Lower leg skin (tissue), 3 donors: ENCODE measurements around the gene AGRP.

Experiments
- POLR2A ChIP-seq, 2 donors: fragments of 450-650 bp; IDR thresholded peaks; one replicate each; pipeline ENCODE4 v1.6.1; 2016 to 2017; ENCODE audit warnings: antibody characterized with exemption in 2 of 2, mild to moderate bottlenecking in 1 of 2, moderate library complexity in 1 of 2
- TF ChIP-seq, protein P1 (sequence below), 3 donors: fragments of 450-650 bp; IDR thresholded peaks; one replicate each; pipeline ENCODE4 v1.5.1; 2016; ENCODE audit warnings: antibody characterized with exemption in 3 of 3, mild to moderate bottlenecking in 3 of 3, moderate library complexity in 2 of 3

DNA sequence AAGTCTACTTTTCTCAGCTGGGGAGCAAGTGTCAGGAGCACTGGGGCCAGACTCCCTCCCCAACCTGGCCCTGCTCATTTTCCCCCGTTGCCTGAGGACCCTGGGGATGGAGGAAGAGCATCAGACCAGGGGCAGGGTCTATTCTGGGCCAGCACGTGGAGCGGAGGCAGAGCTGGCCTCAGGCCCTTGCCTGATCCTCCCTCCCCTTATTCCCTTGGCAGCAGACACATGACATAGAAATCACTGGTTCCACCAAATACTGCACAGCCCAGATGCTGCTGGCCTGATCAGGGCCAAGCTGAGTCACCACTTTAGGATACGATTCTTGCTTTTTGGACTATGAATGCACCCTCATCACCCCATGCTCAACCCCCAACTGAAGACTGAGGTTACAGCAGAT is 15.8 kb upstream of the AGRP start:
- TF ChIP-seq, protein P1, sequence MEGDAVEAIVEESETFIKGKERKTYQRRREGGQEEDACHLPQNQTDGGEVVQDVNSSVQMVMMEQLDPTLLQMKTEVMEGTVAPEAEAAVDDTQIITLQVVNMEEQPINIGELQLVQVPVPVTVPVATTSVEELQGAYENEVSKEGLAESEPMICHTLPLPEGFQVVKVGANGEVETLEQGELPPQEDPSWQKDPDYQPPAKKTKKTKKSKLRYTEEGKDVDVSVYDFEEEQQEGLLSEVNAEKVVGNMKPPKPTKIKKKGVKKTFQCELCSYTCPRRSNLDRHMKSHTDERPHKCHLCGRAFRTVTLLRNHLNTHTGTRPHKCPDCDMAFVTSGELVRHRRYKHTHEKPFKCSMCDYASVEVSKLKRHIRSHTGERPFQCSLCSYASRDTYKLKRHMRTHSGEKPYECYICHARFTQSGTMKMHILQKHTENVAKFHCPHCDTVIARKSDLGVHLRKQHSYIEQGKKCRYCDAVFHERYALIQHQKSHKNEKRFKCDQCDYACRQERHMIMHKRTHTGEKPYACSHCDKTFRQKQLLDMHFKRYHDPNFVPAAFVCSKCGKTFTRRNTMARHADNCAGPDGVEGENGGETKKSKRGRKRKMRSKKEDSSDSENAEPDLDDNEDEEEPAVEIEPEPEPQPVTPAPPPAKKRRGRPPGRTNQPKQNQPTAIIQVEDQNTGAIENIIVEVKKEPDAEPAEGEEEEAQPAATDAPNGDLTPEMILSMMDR (IDR thresholded peaks at IDR 0.05) = no peak
- no peak for TF ChIP-seq POLR2A (IDR thresholded peaks at IDR 0.05)
